Smooth muscle cell (in vitro differentiated cells): ENCODE measurements around the gene SULF2. TPM values are rescaled to one million over a fixed set of nuclear protein-coding genes. Genes with fewer than 3 reads are reported as not detected.

ENCODE experiments used
- DNase-seq: peaks from one replicate; lab custom pipeline; 2025; ENCODE audit not compliant: unreplicated experiment; lab: John Stamatoyannopoulos, UW
- H2AFZ ChIP-seq: fragments of 200-600 bp; sonication (generic); 2 replicates; pipeline ENCODE4 v1.6.0; 2016; ENCODE audit warnings: antibody characterized with exemption, low read depth, mild to moderate bottlenecking
- H3F3A ChIP-seq: fragments of 200-600 bp; sonication (generic); 2 replicates; pipeline ENCODE4 v1.6.0; 2017; ENCODE audit warnings: antibody characterized with exemption, low read depth
- H3K27ac ChIP-seq: fragments of 200-600 bp; sonication (generic); 2 replicates; pipeline ENCODE4 v1.5.1; 2016; ENCODE audit warnings: low read depth, mild to moderate bottlenecking
- H3K27me3 ChIP-seq: fragments of 200-600 bp; sonication (generic); 2 replicates; pipeline ENCODE4 v1.6.1; 2016; ENCODE audit warnings: low read depth, mild to moderate bottlenecking
- H3K36me3 ChIP-seq: fragments of 200-600 bp; sonication (generic); 2 replicates; pipeline ENCODE4 v1.5.1; 2016; ENCODE audit warnings: low read depth
- H3K4me1 ChIP-seq: fragments of 200-600 bp; sonication (generic); 2 replicates; pipeline ENCODE4 v1.5.1; 2016; ENCODE audit warnings: low read depth
- H3K4me2 ChIP-seq: fragments of 200-600 bp; sonication (generic); 2 replicates; pipeline ENCODE4 v1.6.0; 2016; ENCODE audit warnings: mild to moderate bottlenecking
- H3K4me3 ChIP-seq: fragments of 200-600 bp; sonication (generic); 2 replicates; pipeline ENCODE4 v1.5.1; 2016; ENCODE audit warnings: mild to moderate bottlenecking
- H3K79me2 ChIP-seq: fragments of 200-600 bp; sonication (generic); 2 replicates; pipeline ENCODE4 v1.6.0; 2016; ENCODE audit warnings: low read depth, mild to moderate bottlenecking
- H3K9ac ChIP-seq: fragments of 200-600 bp; sonication (generic); 2 replicates; pipeline ENCODE4 v1.6.0; 2016; ENCODE audit warnings: low read depth
- H3K9me3 ChIP-seq: fragments of 200-600 bp; sonication (generic); replicated peaks from 2 replicates; pipeline ENCODE4 v1.5.1; 2016; ENCODE audit warnings: low read depth
- H4K20me1 ChIP-seq: fragments of 200-600 bp; sonication (generic); 2 replicates; pipeline ENCODE4 v1.6.0; 2016; ENCODE audit warnings: low read depth
- CTCF ChIP-seq: fragments of 200-600 bp; sonication (generic); IDR thresholded peaks from 2 replicates; pipeline ENCODE4 v1.5.1; 2017; ENCODE audit warnings: borderline replicate concordance, mild to moderate bottlenecking, antibody characterized with exemption; ENCODE audit not compliant: insufficient read depth, poor library complexity, severe bottlenecking
- WGBS: methylation state at CpG from one replicate; pipeline ENCODE4 v1.1.7; 2016; ENCODE audit warnings: low lambda C conversion rate; 5-methylcytosine and 5-hydroxymethylcytosine counted together
- polyA plus RNA-seq: library from polyadenylated mRNA; unstranded; fragments of >200 nt; fragmentation: Nextera tagmentation; extraction: Ambion mirVana; gene quantifications from 2 replicates; pipeline ENCODE4 v1.2.1, GENCODE V29; 2016
- total RNA-seq: library from RNA; depleted of rRNA; stranded (reverse); fragments of >200 nt; gene quantifications from 2 replicates; pipeline ENCODE4 v1.2.3, GENCODE V29; 2014

The SULF2 gene
- total and polyA plus RNA-seq, 2 experiments from 2014 or later = 109 to 144 TPM

- Histone ChIP-seq H3F3A (peaks cover 43% of the 10 kb centered on the region), H3K79me2 (no peaks in the 10 kb centered on the region), H3K4me1 (peaks cover 20% of the 10 kb centered on the region), H3K27ac (peak overlapping the region; percentile 66), H2AFZ (no peak overlapping the region), H3K9ac (no peak overlapping the region), H3K4me2 (peak overlapping the region; percentile 69), H3K27me3 (no peaks in the 10 kb centered on the region), H3K4me3 (no peak overlapping the region), H3K36me3 (no peaks in the 10 kb centered on the region), H3K9me3 (no peaks in the 10 kb centered on the region), H4K20me1 (no peaks in the 10 kb centered on the region)
- no peak for TF ChIP-seq CTCF
- no peak for DNase-seq
- 50% methylated on average over 5 of the region's 5 CpGs for WGBS
Observed at GRCh38 chr20:47790580-47790965, 5.3 kb upstream of the SULF2 start.

- H3K79me2 ChIP-seq = no peaks in the 10 kb centered on the region
- no peak overlapping the region for H2AFZ ChIP-seq
- H3K4me2 ChIP-seq = peak overlapping the region; percentile 69
- no peaks in the 10 kb centered on the region for H3K27me3 ChIP-seq
- H3K4me3 ChIP-seq = no peak overlapping the region
- H3K9me3 ChIP-seq = no peaks in the 10 kb centered on the region
- no peak for DNase-seq
- no peaks in the 10 kb centered on the region for H3K36me3 ChIP-seq
- 21% methylated on average over 10 of the region's 10 CpGs for WGBS
- peaks cover 43% of the 10 kb centered on the region for H3F3A ChIP-seq
- H4K20me1 ChIP-seq = no peaks in the 10 kb centered on the region
- no peak for TF ChIP-seq CTCF
- H3K9ac ChIP-seq = no peak overlapping the region
- peak overlapping the region; percentile 66 for H3K27ac ChIP-seq
- H3K4me1 ChIP-seq = peaks cover 20% of the 10 kb centered on the region
Observed at GRCh38 chr20:47789764-47790579, 4.7 kb upstream of the SULF2 start.

GRCh38 chr20:47789081-47789763, 3.9 kb upstream of the SULF2 start:
- H3K27ac ChIP-seq = peak overlapping the region; percentile 66
- TF ChIP-seq CTCF = no peak

More at GRCh38 chr20:47789081-47789763, 3.9 kb upstream of the SULF2 start:
- Histone ChIP-seq H3K36me3 (no peaks in the 10 kb centered on the region), H3K27me3 (no peaks in the 10 kb centered on the region), H3K9me3 (no peaks in the 10 kb centered on the region), H2AFZ (no peak overlapping the region), H3K4me3 (no peak overlapping the region), H4K20me1 (peaks cover 2% of the 10 kb centered on the region), H3K9ac (no peak overlapping the region), H3K4me2 (peak overlapping the region; percentile 69), H3K79me2 (peaks cover 6% of the 10 kb centered on the region), H3F3A (peaks cover 43% of the 10 kb centered on the region), H3K4me1 (peaks cover 20% of the 10 kb centered on the region)
- 14% methylated on average over 12 of the region's 12 CpGs for WGBS
- no peak for DNase-seq
